HG03103 (cell line): ENCODE data around the gene SIRT4.
"Not testable (repeated sequence)": the region's sequence is repeated elsewhere in the genome, so short reads cannot be mapped to it uniquely, and the experiment has no call there.

ENCODE experiments used
- ATAC-seq: cut with Tn5 transposase; IDR thresholded peaks from one replicate; pipeline ENCODE4 v1.9.1; 2021; ENCODE audit warnings: low read depth; ENCODE audit not compliant: unreplicated experiment

SIRT4 gene

GRCh38 chr12:120332523-120332922 is 30.4 kb downstream of the SIRT4 start:
- no peak for ATAC-seq

GRCh38 chr12:120335447-120335846 is 33.3 kb downstream of the SIRT4 start:
- not testable (repeated sequence) for ATAC-seq

GRCh38 chr12:120336392-120336791 is 34.3 kb downstream of the SIRT4 start:
- not testable (repeated sequence) for ATAC-seq

GRCh38 chr12:120337730-120338129 is 35.6 kb downstream of the SIRT4 start:
- ATAC-seq: no peak

- ATAC-seq: no peak
Observed at GRCh38 chr12:120339256-120339655, 37.1 kb downstream of the SIRT4 start.

GRCh38 chr12:120342175-120343038 is 40.3 kb downstream of the SIRT4 start:
- no peak for ATAC-seq

GRCh38 chr12:120343039-120343537 is 41.0 kb downstream of the SIRT4 start:
- no peak for ATAC-seq

- no peak for ATAC-seq
Observed at GRCh38 chr12:120343692-120344091, 41.6 kb downstream of the SIRT4 start.

- no peak for ATAC-seq
Observed at GRCh38 chr12:120346031-120346430, 43.9 kb downstream of the SIRT4 start.

GRCh38 chr12:120346681-120347080 is 44.6 kb downstream of the SIRT4 start:
- ATAC-seq: no peak

- no peak for ATAC-seq
Observed at GRCh38 chr12:120347766-120348165, 45.6 kb downstream of the SIRT4 start.

- no peak for ATAC-seq
Observed at GRCh38 chr12:120350576-120351350, 48.6 kb downstream of the SIRT4 start.

- ATAC-seq: no peak
Observed at GRCh38 chr12:120352117-120352516, 50.0 kb downstream of the SIRT4 start.

- ATAC-seq: no peak
Observed at GRCh38 chr12:120353136-120353535, 51.0 kb downstream of the SIRT4 start.

- no peak for ATAC-seq
Observed at GRCh38 chr12:120353556-120354317, 51.6 kb downstream of the SIRT4 start.

- ATAC-seq: no peak
Observed at GRCh38 chr12:120356567-120357030, 54.5 kb downstream of the SIRT4 start.

GRCh38 chr12:120357104-120357503 is 55.0 kb downstream of the SIRT4 start:
- no peak for ATAC-seq

- ATAC-seq: no peak
Observed at GRCh38 chr12:120358412-120359100, 56.4 kb downstream of the SIRT4 start.

- ATAC-seq: no peak
Observed at GRCh38 chr12:120359128-120359527, 57.0 kb downstream of the SIRT4 start.
